ENCODE data around the gene CROCC. TPM values are rescaled to one million over a fixed set of nuclear protein-coding genes. Genes with fewer than 3 reads are reported as not detected.

The CROCC gene
- polyA plus RNA-seq, 1 of the 3 experiments (the other 2 are of a cell fraction) = 39.1 TPM

GRCh38 chr1:16989676-16990391 lies 68.1 kb downstream of the CROCC start:
- CTCF ChIA-PET = interaction anchor here (0.9 to 1.9 kb wide), 4 partner anchors 23 to 135 kb away, joined by 3 to 6 read pairs (median 4); no protein-coding TSS in a partner anchor
- Histone ChIP-seq H3F3A (replicated peaks; ENCODE audit: insufficient read depth) (peaks cover 3% of the 10 kb centered on the region), H3K27me3 (ENCODE audit: insufficient read depth) (no peaks in the 10 kb centered on the region), H2AFZ (ENCODE audit: low read depth) (no peak overlapping the region), H3K4me2 (no peak overlapping the region), H3K79me2 (ENCODE audit: insufficient read depth) (no peaks in the 10 kb centered on the region), H3K27ac (ENCODE audit: low read depth in 2 of 2, low read length in 1 of 2) (no peak overlapping the region), H3K9me3 (no peaks in the 10 kb centered on the region), H3K36me3 (replicated peaks in 1 of 2; ENCODE audit: control insufficient read depth in 1 of 2, insufficient read depth in 2 of 2, low read length in 1 of 2) (peaks cover 3 to 8% of the 10 kb centered on the region in 2 experiments), H3K4me3 (ENCODE audit: low read depth in 2 of 2, low read length in 1 of 2) (no peak overlapping the region), H3K9ac (no peak overlapping the region), H3K4me1 (ENCODE audit: control insufficient read depth in 1 of 2, insufficient read depth in 2 of 2, low read depth in 1 of 2, low read length in 1 of 2) (peaks cover 3 to 4% of the 10 kb centered on the region in 2 experiments; a peak in 2 of 4 replicates), H4K20me1 (ENCODE audit: insufficient read depth) (no peaks in the 10 kb centered on the region), H3K9me2 (no peaks in the 10 kb centered on the region)
- 95% methylated on average over 14 of the region's 22 CpGs for WGBS (ENCODE audit: low lambda C conversion rate)
- POLR2A ChIA-PET = interaction anchor here (1.2 kb wide), 1 partner anchor 14 kb away, joined by 3 read pairs; no protein-coding TSS in a partner anchor
- DNase-seq = no peak
- TF ChIP-seq FOSL2 (IDR thresholded peaks at IDR 0.05; ENCODE audit: borderline replicate concordance, low read depth) (no peak), MAX (IDR thresholded peaks at IDR 0.05; ENCODE audit: low read depth) (no peak), RAD21 (IDR thresholded peaks at IDR 0.05; ENCODE audit: low read length) (no peak), EP300 (IDR thresholded peaks at IDR 0.05; ENCODE audit: borderline replicate concordance in 1 of 2, low read depth in 1 of 2, low read length in 1 of 2) (no peak), RFX5 (IDR thresholded peaks at IDR 0.05; ENCODE audit: low read length) (no peak), FOXM1 (IDR thresholded peaks at IDR 0.05; ENCODE audit: low read depth) (no peak), TCF12 (IDR thresholded peaks at IDR 0.05) (no peak), YY1 (IDR thresholded peaks at IDR 0.05; ENCODE audit: low read depth) (no peak), EZH2phosphoT487 (IDR thresholded peaks at IDR 0.05; ENCODE audit: borderline replicate concordance, low read depth) (no peak), PBX3 (IDR thresholded peaks at IDR 0.05) (no peak)

- Histone ChIP-seq H4K20me1 (ENCODE audit: insufficient read depth) (no peaks in the 10 kb centered on the region), H3K9me3 (no peaks in the 10 kb centered on the region), H3K27me3 (ENCODE audit: insufficient read depth) (no peaks in the 10 kb centered on the region), H3K9ac (no peak overlapping the region), H3K4me1 (ENCODE audit: control insufficient read depth in 1 of 2, insufficient read depth in 2 of 2, low read depth in 1 of 2, low read length in 1 of 2) (no peaks in the 10 kb centered on the region), H2AFZ (ENCODE audit: low read depth) (no peak overlapping the region), H3F3A (replicated peaks; ENCODE audit: insufficient read depth) (no peaks in the 10 kb centered on the region), H3K9me2 (no peaks in the 10 kb centered on the region), H3K36me3 (replicated peaks in 1 of 2; ENCODE audit: control insufficient read depth in 1 of 2, insufficient read depth in 2 of 2, low read length in 1 of 2) (peaks cover 3 to 8% of the 10 kb centered on the region in 2 experiments), H3K4me3 (ENCODE audit: low read depth in 2 of 2, low read length in 1 of 2) (no peak overlapping the region), H3K79me2 (ENCODE audit: insufficient read depth) (no peaks in the 10 kb centered on the region), H3K27ac (ENCODE audit: low read depth in 2 of 2, low read length in 1 of 2) (no peak overlapping the region), H3K4me2 (no peak overlapping the region)
- CTCF ChIA-PET = interaction anchor here (0.6 kb wide), 1 partner anchor 54 kb away, joined by 3 read pairs; no protein-coding TSS in a partner anchor
- WGBS (ENCODE audit: low lambda C conversion rate) = 93% methylated on average over 4 of the region's 12 CpGs
- no peak for DNase-seq
- TF ChIP-seq TCF12 (IDR thresholded peaks at IDR 0.05) (no peak), NRF1 (IDR thresholded peaks at IDR 0.05; ENCODE audit: low read depth, low read length) (no peak), PBX3 (IDR thresholded peaks at IDR 0.05) (no peak)
- POLR2A ChIA-PET = no interaction called here
These were observed 69.8 kb downstream of the CROCC start for GRCh38 chr1:16991571-16991970.
